ENCODE measurements around the gene PNPLA2.

The PNPLA2 gene

GRCh38 chr11:786235-787083 is 32.3 kb upstream of the PNPLA2 start:
- DNase-seq: no peak

- DNase-seq: no peak
These were observed 31.5 kb upstream of the PNPLA2 start for GRCh38 chr11:787084-787675.

DNA sequence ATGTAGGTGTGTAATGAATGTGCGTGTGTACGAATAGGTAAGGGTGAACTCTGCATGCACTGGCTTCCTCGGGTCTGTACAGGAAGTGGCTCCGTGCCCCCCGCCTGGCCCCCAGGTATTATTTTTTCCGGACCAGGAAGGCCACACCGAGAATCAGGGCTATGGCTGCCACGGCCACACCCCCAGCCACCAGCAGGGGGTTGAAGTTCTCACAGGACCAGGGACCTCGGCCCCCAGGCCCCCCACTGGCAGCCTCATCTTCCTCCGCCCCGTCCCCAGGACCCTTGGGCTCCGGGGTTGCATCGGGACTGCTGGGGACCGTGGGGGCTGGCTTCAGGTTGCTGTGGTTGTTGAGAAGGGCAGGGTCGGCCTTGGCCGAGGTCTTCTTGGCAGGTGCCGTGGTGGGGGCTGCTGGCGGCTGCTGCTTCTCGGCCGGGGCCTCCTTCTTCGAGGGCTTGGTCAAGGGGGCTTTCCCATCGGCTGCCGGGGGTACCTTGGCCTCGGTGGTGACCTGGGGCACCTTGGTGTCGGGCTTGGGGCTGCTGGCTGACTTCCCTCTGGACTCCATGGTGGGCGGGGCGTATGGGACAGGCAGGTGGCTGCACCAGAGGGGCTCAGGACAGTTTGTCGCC is 30.6 kb upstream of the PNPLA2 start:
- DNase-seq: no peak

GRCh38 chr11:788953-789940 is 29.5 kb upstream of the PNPLA2 start:
- no peak for DNase-seq

GRCh38 chr11:789943-790342 is 28.8 kb upstream of the PNPLA2 start, which contains the start of gene CEND1:
Gene CEND1, minus strand, starts transcription at chr11:790090. Its CDS starts 1,514 bp downstream, at chr11:788576.
- DNase-seq: peak; percentile 84

DNA sequence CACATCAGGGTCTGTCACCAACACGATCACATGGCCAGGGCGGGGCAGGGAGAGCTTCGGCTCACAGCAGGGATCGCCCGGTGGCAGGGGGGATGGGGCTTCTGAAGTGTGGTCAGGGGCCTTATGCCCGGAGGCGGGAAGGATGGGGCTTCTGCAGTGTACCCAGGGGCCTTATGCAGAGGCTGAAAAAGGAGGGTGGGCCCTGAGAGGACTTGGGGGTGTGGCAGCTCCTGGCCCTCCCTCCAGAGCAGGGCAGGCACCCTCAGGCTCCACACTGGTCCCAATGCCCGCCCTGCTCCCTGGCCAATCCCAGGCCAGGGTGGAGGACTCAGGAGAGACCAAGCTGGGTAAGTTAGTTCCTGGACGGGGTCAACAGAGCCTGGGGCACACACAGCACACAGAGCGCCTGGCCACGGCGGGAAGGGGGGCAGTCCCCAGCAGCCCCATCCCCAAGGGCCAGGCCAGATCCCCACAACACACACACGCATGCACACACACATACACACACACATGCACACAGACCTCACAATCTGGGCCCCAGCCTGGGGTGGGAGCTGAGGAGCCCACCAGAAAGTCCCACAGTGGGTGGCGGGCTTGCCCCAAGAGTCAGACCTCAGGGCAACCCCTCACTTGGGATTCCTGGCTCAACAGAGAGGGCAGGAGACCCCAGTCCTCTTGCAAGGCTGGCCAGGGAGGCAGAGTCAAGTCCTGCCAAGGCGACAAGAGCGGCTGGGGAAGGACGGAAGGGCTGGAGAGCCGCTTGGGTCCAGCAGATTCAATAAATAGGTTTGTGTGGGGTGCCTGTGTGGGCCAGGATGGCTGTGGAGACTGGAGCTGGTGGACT is 27.8 kb upstream of the PNPLA2 start:
- DNase-seq: no peak

GRCh38 chr11:791658-792534 is 26.8 kb upstream of the PNPLA2 start:
- no peak for DNase-seq

DNA sequence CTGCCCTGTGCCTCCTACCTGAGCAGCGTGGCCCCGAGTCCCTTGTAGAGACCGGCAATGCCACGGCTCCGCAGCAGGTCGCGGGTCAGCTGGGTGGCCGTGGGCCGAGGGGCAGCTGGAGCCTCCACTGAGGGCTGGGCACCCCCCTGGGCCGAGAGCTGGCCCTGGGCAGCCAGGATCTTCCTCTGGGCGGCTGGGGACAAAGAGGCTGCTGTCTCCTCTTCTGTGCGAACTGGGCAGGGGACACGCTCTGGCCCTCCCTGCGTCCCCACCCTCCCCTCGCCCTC is 26.2 kb upstream of the PNPLA2 start:
- DNase-seq: no peak

DNA sequence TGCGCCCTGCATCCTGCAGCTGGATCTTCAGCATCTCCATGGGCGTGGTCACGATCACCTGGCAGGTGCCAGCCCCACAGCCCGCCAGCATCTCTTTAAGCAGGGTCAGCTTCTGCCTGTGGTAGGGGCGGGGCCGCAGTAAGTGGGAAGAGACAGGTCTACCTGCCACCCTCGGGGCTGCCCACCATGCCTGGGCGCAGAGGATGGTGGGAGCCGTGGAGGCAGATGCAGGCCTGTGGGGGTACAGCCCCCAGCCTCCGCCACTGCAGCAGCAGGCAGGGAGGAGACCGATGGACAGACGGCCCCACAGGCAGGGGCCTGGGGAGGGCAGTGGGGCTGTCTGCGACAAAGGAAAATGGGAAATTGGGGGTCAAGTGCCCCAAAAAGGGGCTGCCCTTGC is 25.8 kb upstream of the PNPLA2 start:
- DNase-seq: no peak

- DNase-seq: no peak
These were observed 25.2 kb upstream of the PNPLA2 start for GRCh38 chr11:793556-793955.

DNA sequence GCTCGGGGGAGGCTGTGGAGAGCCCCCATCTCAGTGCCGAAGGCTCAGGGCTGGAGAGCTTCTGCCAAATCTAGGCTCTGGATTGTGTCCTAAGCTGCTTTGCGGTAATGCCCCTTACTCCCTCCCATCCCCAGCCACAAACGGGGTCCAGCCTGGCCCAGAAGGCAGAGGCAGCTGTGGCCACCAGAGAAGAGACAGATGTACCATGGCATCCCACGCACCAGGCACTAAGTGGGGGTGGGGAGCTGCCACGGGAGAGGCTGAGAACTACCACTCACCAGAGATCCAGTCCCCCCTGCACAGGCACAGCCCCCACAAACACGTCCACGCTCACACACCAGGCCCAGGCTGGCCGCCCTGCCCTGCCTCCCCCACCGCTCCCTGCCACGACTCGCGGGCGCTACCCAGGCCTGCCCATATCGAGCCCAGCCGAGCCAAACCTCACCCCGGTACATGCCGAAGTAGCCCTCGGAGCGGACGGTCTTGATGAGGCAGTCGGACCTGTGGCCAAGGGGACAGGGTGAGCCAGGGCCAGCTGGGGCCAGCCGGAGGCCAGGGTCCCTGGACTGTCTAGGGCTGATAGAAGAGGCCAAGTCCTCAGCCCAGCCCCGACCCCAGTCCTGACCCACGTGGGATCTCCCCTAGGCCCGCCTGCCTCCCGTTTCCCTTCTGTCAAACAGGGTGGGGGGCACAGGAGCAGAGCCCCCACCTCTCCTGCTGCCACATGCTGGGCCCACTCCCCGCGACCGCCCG is 24.5 kb upstream of the PNPLA2 start:
- no peak for DNase-seq

- no peak for DNase-seq
These were observed 23.7 kb upstream of the PNPLA2 start for GRCh38 chr11:794766-795633.

GRCh38 chr11:795634-796564 is 22.8 kb upstream of the PNPLA2 start:
- peak; percentile 89 for DNase-seq

GRCh38 chr11:796565-797295 is 22.0 kb upstream of the PNPLA2 start:
- peak; percentile 86 for DNase-seq

DNA sequence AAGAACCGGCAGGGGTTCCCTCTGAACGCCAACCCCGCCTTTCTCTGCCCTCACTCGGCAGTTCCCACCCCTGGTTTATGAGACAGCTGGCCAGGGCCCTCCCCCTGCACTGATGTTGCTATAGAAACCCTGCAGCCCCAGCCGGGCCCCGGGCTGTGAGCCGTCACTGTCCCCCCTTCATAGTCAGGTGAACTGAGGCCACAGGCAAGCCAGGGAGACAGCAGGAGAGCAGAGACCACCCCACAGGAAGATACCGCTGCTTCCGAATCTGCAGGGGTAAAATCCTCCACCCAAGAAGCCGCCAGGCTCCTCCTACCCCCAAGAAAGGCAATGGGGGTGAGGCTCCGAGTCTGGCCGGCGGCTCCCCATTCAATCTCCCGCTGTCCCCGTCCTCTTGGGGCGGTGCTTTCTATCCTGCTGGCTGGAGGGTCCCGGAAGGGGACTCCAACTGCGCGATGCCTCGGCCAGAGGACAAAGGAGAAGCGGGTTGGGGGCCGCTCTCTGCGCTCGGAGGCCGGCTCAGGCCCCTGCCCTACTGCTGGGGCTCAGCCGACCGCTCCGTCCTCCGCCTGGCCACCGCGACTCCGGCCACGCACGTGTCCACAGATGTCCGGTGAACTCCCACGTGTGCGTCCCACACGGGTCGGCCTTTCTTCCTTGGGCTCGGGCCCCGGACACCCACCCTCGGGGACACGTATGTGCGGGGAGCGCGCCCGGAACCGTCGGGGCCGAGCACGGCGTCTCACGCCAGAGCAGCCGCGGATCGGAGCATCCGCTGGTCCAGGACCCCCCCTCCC is 21.2 kb upstream of the PNPLA2 start:
- peak; percentile 87 for DNase-seq

GRCh38 chr11:798093-798713 is 20.5 kb upstream of the PNPLA2 start, which contains the start of gene SLC25A22:
Gene SLC25A22, minus strand, starts transcription at chr11:798281. Its CDS starts 3,275 bp downstream, at chr11:795006.
- peak; percentile 92 for DNase-seq

Measured in activated CD8-positive, alpha-beta memory T cell treated with anti-CD3 and anti-CD28 coated beads, Interleukin-2, amount 50 U/mL, for 48 hours (primary cell).